ENCODE data around the gene SLAMF8.
A peak's percentile ranks its signal among the peaks of the same experiment; 100 is the strongest.

The SLAMF8 gene

DNA sequence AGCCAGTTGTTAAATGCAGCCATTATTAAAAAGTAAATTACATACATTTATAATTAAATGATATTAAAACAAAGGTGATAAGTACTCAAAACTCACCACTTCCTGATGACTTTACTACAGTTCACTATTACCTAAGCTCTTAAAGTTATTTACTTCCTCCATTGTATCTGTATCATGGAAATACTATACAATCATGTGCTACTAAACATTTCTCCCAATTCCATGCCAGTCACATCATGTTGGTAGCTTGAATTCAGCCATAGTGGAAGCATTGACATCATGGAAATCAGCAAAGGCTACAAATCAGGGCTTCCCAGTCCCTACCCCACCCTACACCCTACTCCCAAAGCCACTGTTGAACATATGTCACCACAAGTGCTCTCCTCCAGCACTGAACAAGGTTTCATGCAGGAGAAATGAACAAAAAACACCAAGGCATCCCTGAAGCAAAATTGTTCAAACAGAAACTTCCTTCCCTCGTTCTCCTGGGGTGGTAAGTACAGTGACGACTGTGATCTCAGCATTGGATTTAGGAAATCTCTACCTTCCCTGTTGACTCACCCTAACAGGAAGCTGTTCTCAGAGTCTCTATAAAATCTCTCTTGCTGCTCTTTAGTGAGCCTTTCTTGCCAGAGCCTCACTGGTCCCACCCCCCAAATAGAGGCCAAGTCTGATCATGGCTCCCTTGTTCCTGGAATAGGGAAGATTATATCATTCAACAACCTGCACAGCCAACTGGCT, 23.1 kb downstream of the SLAMF8 start:
- no peak overlapping the region for H3K4me3 ChIP-seq (ENCODE audit: low read length)
- TF ChIP-seq ZNF274 (IDR thresholded peaks at IDR 0.05; ENCODE audit: low read depth, low read length): no peak

DNA sequence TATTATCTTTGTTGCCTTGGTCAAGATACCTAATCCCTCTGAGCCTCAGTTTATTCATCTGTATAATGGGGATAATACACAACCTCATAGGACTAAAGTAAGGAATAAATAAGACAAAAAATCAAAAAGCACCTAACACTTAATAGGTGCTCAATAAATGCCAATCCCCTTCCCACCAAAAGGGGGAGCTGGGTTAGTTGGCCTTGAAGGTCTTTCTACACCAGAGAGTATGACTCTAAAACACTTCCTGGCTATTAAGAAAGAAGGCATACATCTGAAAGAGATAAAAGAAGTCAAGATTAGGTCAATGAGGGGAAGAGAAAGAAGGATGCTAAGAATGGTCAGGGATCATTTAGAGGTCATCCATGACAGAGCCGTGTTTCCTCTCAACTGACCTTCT, 24.7 kb downstream of the SLAMF8 start:
- no peak for TF ChIP-seq ZNF274 (IDR thresholded peaks at IDR 0.05; ENCODE audit: low read depth, low read length)
- H3K4me3 ChIP-seq (ENCODE audit: low read length): no peak overlapping the region

DNA sequence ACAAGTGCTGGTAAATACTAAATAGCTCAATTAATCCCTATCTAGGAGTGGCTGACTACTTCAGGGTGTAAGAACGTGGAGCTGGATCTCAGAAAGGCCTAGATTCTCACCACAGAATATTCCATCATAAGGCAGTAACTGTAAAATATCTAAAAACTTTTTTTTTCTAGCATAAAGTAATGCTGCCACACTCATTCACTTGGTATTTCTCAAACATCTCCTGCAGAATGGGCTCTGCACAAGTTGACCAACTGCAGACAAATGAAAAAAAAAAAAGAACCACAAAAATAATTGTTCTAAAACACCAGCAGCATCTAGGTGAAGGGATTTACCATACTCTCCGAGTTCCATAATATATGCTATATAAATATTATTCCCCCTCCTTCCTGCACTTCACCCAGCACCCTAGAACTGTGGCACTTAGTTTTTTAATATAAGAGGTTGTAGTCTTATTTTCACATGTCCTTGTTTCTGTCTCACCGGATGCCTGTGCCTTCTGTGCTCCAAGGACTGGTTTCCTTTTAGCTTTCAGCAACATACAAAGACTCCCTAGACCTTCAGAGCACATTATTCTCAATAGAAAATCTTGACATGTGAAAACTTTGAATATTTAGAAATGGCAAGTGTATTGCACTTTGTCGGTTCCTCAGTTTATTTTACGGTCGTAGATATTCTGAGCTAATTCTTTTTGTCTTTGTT, 26.9 kb downstream of the SLAMF8 start:
- no peak overlapping the region for H3K4me3 ChIP-seq (ENCODE audit: low read length)
- TF ChIP-seq ZNF274 (IDR thresholded peaks at IDR 0.05; ENCODE audit: low read depth, low read length): no peak

DNA sequence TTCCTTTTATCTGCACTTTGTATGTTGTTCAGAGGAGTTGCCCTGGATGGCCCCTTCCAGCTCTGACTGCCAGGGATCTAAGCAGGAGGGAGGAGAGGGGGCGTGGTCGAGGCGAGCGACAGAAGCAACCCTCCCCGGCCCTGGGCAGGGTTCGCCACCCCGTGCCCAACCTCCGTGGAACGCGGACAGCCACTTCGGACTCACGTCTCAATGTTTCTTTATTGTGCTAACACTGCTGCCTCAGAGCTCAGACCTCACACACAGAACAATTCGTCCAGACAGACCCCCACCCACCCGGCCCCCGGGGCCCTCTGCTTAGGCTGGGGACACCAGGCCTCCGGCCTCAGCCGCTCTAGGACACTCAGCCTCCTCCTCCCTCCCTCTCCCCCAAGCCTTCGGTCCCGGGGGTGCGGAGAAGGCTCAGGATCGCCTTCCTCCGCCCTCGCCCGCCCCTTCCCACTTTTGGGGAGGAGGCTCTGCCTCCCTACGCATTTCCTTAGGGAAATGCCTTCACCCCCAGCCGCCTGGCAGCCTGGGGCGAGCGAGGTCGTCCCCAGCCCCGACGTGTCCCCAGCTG, 27.5 kb downstream of the SLAMF8 start:
- peak overlapping the region; percentile 14; the same call in 1 of the 2 replicates for H3K4me3 ChIP-seq (ENCODE audit: low read length)
- no peak for TF ChIP-seq ZNF274 (IDR thresholded peaks at IDR 0.05; ENCODE audit: low read depth, low read length)

DNA sequence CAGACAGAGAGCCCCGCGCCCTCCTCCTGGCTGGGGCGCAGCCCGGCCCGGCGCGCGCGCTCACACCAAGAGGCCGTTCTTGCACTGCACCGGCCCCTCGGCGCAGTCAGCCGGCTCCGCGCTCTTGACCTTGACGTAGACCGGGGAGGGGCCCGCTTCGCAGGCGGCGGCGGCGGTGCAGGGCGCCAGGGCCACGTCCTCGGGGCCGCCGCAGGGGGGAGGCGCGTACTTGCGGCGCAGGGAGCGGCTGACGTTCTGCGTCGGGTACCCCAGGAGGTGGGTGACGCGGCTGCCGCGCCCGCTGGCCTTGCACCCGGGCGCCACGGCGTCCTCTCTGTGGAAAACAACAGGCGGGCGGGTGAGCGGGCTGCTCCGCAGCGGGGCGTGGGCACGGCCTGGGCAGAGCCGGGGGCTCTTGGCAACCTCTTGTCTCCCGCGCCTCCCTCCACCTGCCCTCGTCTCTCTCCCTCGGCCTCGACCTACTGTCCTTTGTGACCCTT, 28.1 kb downstream of the SLAMF8 start:
- peak overlapping the region; percentile 14; the same call in 1 of the 2 replicates for H3K4me3 ChIP-seq (ENCODE audit: low read length)
- TF ChIP-seq ZNF274 (IDR thresholded peaks at IDR 0.05; ENCODE audit: low read depth, low read length): no peak

DNA sequence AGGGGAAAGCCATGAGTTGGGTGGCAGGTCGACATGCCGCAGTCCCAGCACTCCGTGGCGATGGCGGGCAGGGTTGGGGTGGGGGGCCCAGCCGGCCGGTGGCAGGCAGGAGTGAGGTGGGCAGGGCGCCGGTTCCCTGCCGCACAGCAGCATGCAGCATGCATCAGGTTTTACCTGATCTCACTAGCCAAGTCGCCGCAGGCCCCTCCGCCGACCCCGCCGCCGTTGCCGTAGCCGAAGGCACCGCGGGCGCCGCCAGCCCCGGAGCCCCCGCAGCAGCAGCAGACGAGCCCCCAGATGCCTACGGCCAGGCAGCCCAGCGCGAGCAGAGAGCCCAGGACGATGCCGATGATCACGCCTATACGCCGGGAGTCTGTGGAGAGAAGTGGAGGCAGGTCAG, 29.0 kb downstream of the SLAMF8 start:
- no peak for TF ChIP-seq ZNF274 (IDR thresholded peaks at IDR 0.05; ENCODE audit: low read depth, low read length)
- no peak overlapping the region for H3K4me3 ChIP-seq (ENCODE audit: low read length)

DNA sequence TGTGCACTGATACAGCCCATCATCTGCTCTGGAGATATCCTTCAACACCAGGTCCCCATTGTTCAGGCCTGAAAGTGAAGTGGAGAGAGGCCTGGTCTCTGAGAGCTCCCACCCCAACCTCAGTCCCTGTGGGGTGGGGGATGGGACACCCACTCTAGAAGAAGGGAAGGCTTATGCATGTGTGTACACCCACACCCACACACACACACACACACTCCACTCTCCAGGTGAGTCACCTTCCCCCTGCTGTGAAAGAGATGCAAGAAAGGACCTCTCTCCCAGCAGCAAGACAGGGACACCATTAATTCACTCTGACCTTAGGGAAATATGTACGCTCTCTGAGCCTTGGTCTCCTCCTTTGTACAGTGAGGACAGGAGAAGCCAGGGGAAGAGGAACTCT, 29.9 kb downstream of the SLAMF8 start:
- H3K4me3 ChIP-seq (ENCODE audit: low read length): no peak overlapping the region
- TF ChIP-seq ZNF274 (IDR thresholded peaks at IDR 0.05; ENCODE audit: low read depth, low read length): no peak

DNA sequence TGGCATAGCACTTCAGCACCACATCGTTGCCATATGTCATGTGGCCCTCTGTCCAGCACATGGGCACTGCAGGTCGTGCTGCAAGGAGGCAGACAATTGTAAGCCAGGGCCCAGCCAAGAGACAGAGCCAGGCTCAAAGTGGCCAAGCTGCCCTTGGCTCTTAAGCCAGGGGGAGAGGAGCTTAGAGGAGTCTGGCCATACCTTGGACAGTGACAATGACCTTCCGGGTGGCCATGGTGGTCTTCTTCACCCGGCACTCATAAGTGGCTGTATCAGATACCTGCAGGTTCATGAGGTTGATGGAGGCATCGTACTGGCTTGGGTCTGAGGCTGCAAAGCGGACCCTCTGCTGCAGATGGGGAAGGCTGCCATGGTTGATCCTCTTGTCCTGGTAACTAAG, 31.2 kb downstream of the SLAMF8 start:
- no peak overlapping the region for H3K4me3 ChIP-seq (ENCODE audit: low read length)
- no peak for TF ChIP-seq ZNF274 (IDR thresholded peaks at IDR 0.05; ENCODE audit: low read depth, low read length)

DNA sequence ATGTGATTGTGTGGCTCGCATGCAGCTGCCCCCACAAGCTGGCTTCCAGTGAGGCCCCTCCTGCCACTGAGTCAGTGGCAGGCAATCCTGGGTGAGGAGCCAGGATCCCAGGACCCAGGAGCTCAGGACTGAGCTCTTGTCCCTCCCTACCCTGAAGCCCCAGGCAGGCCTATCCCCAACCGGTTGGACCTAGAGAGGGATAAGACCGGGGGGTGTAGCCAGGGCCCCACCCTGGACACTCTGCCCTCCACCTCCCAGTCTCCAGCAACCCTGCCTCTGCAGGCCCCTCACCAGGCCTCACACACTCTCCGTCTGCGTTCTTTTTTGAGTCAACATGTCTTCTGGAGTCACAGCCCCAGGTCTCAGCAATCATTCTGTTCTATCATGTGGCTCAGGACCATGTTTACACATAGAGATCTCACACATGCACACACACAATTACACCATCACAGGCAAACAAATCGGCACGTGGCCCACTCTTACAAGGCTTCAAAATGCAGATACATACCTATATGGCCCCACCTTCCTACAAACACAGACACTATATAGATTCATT, 33.2 kb downstream of the SLAMF8 start:
- no peak overlapping the region for H3K4me3 ChIP-seq (ENCODE audit: low read length)
- no peak for TF ChIP-seq ZNF274 (IDR thresholded peaks at IDR 0.05; ENCODE audit: low read depth, low read length)

DNA sequence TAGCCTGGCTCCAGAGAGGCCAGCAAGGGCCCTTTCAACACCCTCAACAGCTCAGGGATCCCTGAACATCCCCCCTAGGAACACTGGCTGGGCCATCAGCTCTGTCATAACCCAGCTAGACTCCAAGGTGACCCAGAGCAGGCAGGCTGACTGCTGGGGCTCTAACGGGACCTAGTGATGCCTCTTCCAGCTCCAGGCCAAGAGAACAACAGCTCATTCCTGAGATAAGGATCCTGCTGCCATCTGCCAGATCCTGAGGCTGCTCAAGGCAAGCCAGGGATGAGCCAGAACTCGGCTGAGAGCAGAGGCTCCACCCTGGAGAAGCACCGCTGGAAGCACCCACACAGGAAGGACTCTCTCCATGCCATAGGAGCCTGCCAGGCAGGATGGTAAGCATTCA, 33.8 kb downstream of the SLAMF8 start:
- no peak overlapping the region for H3K4me3 ChIP-seq (ENCODE audit: low read length)
- TF ChIP-seq ZNF274 (IDR thresholded peaks at IDR 0.05; ENCODE audit: low read depth, low read length): no peak

DNA sequence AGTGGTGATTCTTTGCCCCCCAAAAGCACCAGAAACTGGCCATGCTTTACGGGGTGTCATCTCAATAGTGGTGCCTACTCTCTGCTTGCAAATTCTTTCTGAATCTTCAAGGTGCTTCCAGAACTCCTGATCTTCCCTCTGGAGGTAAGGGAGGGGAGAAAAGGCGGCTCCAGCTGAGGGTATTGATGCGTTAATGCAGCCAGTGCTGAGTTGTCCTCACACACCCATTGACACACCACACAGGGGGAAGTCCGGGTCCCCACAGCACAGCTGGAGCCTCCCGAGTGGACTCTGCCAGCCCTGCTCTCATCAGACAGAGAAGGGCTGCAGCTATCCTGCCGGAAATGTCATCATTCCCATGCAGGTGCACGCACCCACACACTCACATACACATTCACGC, 34.5 kb downstream of the SLAMF8 start:
- no peak for TF ChIP-seq ZNF274 (IDR thresholded peaks at IDR 0.05; ENCODE audit: low read depth, low read length)
- H3K4me3 ChIP-seq (ENCODE audit: low read length): no peak overlapping the region

DNA sequence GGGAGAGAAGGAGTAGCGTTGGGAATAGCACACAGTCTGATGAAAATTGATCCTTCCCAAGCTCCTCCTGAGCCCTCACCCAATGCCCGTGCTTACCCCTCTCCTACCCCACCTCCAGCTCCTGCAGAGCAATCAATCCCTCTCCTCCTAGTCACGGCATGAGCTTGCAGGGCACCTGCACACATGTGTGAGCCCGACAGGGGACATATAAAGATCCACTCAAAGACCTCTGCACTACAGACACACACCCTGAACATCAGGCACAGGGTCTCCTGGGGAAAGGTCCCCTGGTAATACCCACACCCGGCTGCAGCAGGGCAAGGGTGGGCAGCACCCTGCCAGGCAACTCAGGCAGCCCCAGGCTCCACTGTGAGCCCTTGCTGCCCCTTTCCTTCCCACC, 35.4 kb downstream of the SLAMF8 start:
- no peak for TF ChIP-seq ZNF274 (IDR thresholded peaks at IDR 0.05; ENCODE audit: low read depth, low read length)
- no peak overlapping the region for H3K4me3 ChIP-seq (ENCODE audit: low read length)

DNA sequence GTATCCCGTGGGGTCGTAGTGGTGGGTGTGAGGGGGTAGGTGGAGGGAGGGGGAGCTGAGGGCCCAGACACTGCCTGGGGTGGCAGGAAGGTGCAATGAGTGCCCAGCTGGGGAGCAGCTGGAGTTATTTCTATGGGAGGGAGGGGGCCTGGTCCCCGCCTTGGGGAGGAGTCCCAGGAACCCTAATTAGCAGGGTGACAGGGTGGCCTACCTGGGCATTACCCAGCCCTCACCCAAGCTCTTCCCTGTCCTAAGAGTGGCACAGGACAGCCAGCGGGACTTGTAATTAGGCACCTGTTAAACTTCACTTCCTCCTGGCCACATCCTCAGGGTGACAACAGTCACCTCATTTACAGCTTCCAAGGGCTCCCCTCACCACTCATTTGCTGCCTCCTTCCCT, 35.9 kb downstream of the SLAMF8 start, which contains the start of gene VSIG8:
VSIG8 (minus strand) TSS at position 101 of the 400 bp plus-strand sequence. CDS start 136 bp downstream, outside the sequence.
- H3K4me3 ChIP-seq (ENCODE audit: low read length): no peak within 1 kb of the TSS
- TF ChIP-seq ZNF274 (IDR thresholded peaks at IDR 0.05; ENCODE audit: low read depth, low read length): no peak

DNA sequence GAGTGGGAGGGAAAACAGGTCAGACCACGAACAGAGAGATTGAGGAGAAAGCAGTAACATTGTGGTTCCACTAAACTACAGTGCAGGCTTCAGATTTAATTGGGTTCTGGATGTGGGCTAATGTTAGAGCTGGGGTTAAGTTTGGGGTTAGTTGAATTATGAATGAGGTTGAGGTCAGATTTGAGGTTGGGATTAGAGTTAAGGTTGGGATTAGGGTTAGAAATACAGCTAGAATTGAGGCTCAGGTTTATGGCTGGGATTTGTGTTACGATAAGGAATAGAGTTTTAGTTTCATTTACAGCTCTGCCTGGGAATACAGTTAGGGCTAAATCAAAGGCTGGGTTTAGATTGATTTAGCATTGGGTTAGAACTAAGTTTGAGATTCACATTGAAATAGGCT, 37.6 kb downstream of the SLAMF8 start:
- H3K4me3 ChIP-seq (ENCODE audit: low read length): no peak overlapping the region
- no peak for TF ChIP-seq ZNF274 (IDR thresholded peaks at IDR 0.05; ENCODE audit: low read depth, low read length)
